8988T (cell line): Measurements from ENCODE around the gene CST3.
"Not testable (repeated sequence)": the region's sequence is repeated elsewhere in the genome, so short reads cannot be mapped to it uniquely, and the experiment has no call there.

Experiments used
- DNase-seq: peaks from one replicate; pipeline ENCODE4 v3.0.0; 2011

The CST3 gene

GRCh38 chr20:23637282-23638221 lies at the start of gene CST3:
Gene CST3 (minus strand): TSS chr20:23637955. CDS start chr20:23637862, 93 bp downstream.
- DNase-seq = peak; percentile 92

DNA sequence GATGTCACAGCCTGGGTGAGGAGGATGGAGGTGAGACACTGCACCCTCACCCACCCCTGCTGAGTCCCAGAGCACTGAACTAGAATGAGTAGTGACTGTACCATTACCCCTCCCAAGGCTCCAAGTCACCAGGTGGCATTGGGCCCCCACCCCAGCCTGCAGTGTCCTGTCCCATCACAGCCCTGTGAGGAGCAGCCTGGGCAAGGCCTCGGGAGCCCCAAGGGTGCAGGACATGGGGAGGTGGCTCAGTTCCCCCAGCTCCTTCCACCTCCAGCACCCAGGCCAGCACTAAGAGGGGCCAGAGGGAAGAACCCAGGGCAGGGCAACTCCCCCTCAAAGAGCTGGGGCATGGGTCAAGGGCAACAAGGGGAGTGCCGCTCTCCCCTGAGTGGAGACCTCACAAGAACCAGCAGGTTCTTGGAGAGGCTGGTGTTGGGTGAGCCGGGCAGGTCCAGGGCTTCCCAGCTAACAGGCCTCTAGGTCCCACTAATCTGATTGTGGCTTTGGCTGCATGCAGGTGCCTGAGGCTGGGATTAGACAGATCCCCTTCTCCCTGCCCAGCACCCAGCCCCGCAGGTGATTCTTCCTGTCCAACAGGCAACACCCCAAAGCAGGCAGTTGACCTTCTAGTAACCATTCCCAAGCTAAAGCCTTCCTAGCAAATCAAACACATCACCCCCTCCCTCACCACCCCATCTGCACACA lies 48.4 kb upstream of the CST3 start:
- DNase-seq = no peak

GRCh38 chr20:23685529-23685896 lies 47.8 kb upstream of the CST3 start:
- not testable (repeated sequence) for DNase-seq

DNA sequence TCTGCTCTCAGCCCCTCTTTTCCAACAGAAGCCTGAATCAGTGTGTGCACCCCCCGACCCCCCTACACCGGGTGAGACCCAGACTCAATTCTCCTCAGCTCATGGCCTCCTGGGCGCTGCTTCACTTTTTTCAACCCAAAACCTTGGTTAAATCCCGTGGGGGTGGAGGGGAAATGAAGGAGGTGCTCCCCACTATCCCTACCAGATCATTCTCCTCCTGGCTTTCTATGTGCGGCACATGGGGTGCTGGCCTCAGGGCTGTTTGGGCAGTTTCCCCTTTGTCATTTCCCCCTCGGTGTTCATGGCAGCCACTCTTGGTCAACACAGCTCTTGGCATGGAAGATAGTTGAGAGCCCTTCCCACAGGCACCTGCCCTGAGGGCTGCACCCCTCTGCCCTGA lies 46.5 kb upstream of the CST3 start:
- no peak for DNase-seq

- DNase-seq = no peak
Observed at GRCh38 chr20:23683807-23684206, 46.1 kb upstream of the CST3 start.

DNA sequence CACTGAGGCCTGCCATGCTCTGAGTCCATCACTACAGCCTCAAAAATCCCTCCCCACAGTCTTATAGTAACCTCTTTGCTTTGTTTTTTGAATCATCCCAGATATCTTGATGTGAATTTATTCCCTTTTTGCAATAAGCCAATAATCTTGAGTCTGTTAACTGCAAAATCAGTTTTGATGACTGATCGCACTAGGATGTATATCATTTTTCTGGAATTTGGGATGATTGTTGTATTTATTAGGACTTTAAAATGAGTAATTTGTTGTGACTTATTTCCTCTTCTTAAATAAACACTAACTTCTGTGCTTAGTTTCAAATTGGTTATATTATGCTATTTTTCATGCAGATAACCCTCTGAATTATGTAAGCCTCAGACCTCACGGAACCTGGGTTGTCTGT lies 45.5 kb upstream of the CST3 start:
- no peak for DNase-seq

DNA sequence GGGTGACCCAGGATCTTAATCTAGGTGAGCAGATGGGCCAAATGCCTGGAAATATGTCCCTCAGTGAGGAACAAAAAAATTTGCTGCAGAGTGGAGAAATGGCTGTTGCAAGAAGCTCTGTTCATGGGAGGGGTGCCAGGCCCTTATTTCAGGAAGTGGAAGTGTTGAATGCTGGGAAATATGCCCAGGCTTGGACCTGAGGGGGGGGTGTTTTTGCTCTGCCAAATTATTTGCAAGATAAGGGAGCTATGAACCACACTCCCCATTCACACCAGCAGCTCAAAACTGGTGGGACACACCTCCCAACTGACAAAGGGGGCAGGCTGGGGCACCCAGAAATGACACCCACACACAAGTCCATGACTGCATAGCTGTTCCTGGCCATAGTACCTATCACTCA lies 42.4 kb upstream of the CST3 start:
- DNase-seq = no peak

- DNase-seq = no peak
Observed at GRCh38 chr20:23679133-23680092, 41.7 kb upstream of the CST3 start.

DNA sequence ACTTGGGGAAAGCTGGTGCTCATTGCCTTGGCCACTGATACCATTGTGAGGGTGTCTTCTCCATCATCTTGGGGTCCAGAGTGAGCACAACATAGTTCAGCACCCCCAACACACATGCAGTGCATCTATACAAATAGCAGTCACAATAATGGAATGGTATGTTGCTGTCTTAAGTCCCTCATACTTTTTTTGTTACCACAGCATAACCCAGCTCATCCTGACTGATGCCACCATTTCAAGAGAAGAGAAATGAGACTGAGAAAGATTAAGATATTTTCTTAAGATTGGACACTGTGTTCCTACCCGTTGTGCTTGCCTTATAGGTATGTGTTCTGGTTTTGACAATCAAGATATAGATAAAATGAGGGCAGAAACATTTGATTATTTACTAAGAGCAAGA lies 35.5 kb upstream of the CST3 start:
- DNase-seq = no peak

DNA sequence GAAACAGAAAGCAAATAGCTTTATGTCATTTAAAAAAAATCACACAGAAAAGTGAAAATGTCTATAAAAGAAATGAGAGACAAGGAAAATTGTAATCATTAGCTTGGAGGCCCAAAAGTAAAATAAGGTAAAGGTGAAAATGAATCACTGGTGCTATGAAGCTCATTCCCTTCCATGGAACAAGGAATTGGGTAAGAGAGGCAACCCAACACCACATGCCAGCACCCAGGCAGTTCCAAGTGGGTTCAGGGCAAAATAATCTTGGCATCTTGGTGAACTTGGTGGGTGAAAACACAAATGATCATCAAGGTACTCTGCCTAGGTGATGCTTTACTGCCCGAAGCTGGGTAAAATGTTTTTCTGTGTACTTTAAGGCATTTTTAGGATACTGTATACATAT lies 34.4 kb upstream of the CST3 start:
- no peak for DNase-seq

DNA sequence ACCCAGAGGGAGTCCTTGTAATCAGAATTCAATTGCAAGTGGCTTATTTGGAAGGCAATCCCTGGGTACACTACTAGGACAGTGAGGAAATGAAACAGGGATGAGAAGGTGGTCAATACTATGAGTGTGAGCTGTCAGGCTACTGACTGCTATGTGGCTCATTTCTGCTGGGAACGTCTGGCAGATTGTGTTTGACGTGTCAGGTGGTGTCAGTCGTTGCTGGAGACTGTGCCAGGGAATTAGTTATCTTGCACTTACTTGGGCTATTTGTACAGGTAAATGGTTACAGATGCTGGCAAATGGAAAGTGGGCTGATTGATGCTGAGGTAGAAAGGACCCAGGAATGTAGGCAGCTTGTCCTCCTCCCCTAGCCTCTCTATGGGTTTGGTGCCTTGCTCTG lies 33.7 kb upstream of the CST3 start:
- DNase-seq = no peak

DNA sequence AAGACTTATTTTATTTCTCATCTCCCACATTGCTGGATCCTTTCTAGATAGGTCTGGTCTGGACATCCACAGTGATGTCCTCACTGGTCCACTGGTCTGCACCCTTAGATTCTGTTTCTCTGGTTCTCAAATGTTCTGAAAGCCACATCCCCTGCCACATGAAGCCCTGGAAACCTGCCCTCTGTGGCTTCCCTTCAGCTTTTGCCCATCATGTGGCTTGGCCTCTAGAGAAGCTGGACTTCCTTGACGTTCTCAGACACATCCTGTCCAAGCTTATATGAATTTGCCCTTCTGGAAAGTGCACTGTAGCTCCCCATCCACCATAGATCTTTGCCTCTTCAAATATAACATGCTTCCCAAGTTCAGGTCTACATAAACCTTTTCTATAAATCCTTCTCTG lies 32.6 kb upstream of the CST3 start:
- DNase-seq = no peak

DNA sequence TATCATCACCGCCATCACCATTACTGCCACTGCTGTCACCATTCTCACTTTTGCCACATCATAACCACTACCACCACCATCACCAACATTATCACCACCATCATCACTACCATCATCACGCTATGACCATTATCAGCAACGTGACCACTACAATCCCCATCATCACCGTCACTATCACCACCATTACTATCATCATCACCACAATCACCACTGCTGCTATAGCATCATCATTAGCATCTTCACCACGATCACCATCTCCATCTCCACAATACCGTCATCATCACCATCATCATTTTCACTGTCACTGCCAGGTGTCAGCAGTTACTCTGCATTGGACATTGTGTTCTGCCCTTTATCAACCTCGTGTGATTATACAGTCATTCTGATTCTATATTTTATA lies 32.1 kb upstream of the CST3 start:
- DNase-seq = no peak

- no peak for DNase-seq
Observed at GRCh38 chr20:23669327-23669726, 31.6 kb upstream of the CST3 start.

GRCh38 chr20:23668477-23668951 lies 30.8 kb upstream of the CST3 start:
- DNase-seq = peak; percentile 38

- DNase-seq = no peak
Observed at GRCh38 chr20:23667666-23668065, 29.9 kb upstream of the CST3 start.

GRCh38 chr20:23666698-23667097 lies 28.9 kb upstream of the CST3 start:
- DNase-seq = no peak

DNA sequence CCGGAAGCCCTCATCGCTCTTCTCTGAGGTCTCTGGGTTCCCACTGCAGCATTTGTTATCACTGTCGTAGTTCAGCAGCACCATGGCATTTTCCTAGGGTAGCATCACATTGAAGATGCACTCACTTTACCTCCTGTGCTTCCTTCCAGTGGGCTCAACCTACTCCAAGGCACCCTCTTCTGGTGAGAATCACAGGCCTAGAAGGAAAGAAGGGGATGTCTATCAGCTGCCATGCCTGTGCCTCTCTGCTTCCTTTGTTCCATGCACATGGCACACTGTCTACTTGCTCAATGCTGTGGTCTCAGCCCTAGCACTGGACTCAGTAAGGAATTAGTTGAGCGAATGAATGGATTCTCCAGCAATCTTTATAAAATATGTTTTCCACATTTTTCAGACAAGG lies 28.4 kb upstream of the CST3 start:
- DNase-seq = no peak

DNA sequence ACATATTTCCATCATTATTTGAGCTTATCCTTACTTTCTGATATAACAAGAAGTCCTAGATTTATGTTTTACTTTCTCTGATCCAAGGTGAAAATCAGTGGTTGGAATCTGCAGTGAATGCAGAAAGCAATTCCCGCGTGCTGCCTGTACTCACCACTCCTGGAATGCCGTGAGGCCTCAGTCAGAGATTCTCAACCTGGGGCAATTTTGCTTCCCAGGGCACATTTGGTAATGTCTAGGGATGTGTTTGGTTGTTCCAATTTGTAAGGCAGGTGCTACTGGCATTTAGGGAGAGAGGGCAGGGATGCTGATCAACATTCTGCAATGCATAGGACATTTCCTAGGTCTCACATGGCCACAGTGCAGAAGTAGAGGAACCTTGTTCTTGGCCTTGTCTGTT lies 27.2 kb upstream of the CST3 start:
- DNase-seq = no peak

DNA sequence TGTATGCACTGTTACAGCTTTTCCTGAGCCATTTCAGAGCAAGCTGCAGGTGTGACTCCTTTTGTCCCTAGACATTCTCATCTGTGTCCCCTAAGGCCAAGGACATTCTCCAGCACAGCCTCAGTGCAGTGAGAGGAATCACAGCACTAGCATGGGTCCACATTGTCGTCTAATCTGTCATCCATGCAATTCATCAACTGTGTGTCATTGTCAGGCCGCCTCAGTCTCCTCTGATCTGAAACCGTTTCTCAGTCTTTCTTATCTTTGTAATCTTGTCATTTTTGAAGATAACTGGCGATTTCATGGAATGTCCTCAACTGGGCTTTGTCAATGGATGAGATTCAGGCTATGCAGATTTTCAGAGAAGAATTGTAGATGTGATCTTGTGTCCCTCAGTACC lies 26.3 kb upstream of the CST3 start:
- DNase-seq = not testable (repeated sequence)

DNA sequence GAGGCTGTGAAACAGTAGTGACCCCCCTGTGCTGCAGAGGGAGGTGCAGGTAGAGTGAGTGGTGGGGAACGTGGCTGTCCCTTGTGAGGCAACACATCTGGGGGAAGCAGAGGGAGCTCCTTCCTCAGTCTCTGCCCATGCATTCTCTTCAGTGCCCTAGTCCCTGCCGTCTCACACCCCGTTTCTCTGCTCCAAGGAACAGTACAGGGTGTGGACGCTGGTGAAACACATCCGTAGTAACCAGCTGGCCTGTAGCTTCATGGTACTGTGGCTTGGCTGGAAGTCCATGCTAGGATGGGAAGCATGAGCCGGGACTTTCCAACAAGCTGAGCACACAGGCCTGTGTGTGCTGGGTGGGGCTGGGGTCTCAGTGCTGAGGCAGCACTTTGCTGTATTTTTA lies 25.4 kb upstream of the CST3 start:
- no peak for DNase-seq

- no peak for DNase-seq
Observed at GRCh38 chr20:23662276-23662870, 24.6 kb upstream of the CST3 start.

- no peak for DNase-seq
Observed at GRCh38 chr20:23661002-23661429, 23.3 kb upstream of the CST3 start.
